Activated CD8-positive, alpha-beta memory T cell treated with anti-CD3 and anti-CD28 coated beads, Interleukin-2, amount 10 ng/mL, durations not matched to agents 7 days and 5 days (primary cell): ENCODE results near the gene TM9SF3. TPM values are rescaled to one million over a fixed set of nuclear protein-coding genes. Genes with fewer than 3 reads are reported as not detected.
A peak's percentile ranks its signal among the peaks of the same experiment; 100 is the strongest.
"Not testable (repeated sequence)": the region's sequence is repeated elsewhere in the genome, so short reads cannot be mapped to it uniquely, and the experiment has no call there.

ENCODE experiments used
- ATAC-seq: fragments of 150-1000 bp; cut with Tn5 transposase; one replicate; pipeline ENCODE4 v1.10.0; 2021; ENCODE audit warnings: moderate library complexity
- CTCF ChIA-PET: fragments of 350-600 bp; sonication (Branson Sonifier 250); formaldehyde crosslinking; loops from one replicate; lab custom pipeline; 2021; ENCODE audit warnings: antibody characterized with exemption; lab: Charles Lee
- DNase-seq: peaks from one replicate; pipeline ENCODE4 v3.0.0-alpha.2; 2020
- H3K27ac Mint-ChIP-seq: one replicate; pipeline ENCODE4 v1.8.0; 2021; ENCODE audit warnings: mild to moderate bottlenecking, mixed read lengths
- H3K27me3 Mint-ChIP-seq: one replicate; pipeline ENCODE4 v1.8.0; 2021; ENCODE audit warnings: mixed read lengths
- H3K36me3 Mint-ChIP-seq: one replicate; pipeline ENCODE4 v1.8.0; 2021; ENCODE audit warnings: mild to moderate bottlenecking, mixed read lengths
- H3K4me1 Mint-ChIP-seq: one replicate; pipeline ENCODE4 v1.8.0; 2021; ENCODE audit warnings: mixed read lengths
- H3K4me3 Mint-ChIP-seq: one replicate; pipeline ENCODE4 v1.8.0; 2021; ENCODE audit warnings: mild to moderate bottlenecking, moderate library complexity, mixed read lengths
- H3K9me3 Mint-ChIP-seq: one replicate; pipeline ENCODE4 v1.8.0; 2022; ENCODE audit warnings: low read depth, mixed read lengths
- total RNA-seq, 2 experiments: library from RNA; stranded (reverse); gene quantifications; one replicate each; pipeline ENCODE4 v1.2.3, GENCODE V29; 2021

The TM9SF3 gene
- total RNA-seq, 2 experiments from 2014 or later = 61.4 to 71.3 TPM

DNA sequence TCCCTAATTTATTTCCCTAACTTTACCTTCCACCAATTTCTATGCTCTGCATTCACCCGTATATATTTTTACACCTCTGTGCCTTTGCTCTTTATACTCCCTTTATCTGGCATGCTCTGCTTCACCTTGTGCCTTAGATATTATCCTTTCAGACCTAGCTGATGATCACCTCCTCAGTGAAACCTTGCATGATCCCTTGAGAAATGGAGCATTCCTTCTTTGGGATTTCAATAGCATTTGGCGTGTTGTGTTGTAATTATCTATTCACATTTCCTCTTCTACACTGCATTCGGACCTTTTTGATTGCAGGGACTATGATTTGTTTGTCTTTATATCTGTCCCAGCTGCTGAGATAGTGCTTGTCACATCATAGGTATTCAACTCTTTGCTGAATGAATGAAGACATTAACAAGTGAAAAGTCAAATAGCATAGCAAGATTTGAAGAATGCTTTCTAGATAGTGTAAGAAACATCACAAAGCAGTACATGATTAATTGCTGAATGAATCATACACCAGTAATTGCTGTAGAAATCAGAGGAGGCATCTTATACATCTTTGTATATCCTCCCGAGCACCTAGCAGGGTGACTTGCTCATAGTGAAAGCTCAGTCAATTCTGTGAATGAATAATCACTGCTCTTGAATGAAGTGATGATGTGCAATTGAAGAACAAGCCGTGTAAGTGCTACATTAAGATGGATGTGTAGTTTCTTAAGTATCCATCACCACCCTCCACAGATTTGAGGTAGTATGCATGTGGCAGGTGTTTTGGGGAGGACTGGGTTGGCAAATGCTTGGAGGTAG, 2.0 kb upstream of the TM9SF3 start:
- peaks cover 2% of the 10 kb centered on the region for H3K9me3 Mint-ChIP-seq
- CTCF ChIA-PET = no interaction called here
- ATAC-seq (peak; percentile 57), DNase-seq (peak; percentile 58)
- peaks cover 23% of the 10 kb centered on the region for H3K4me1 Mint-ChIP-seq
- peaks cover 6% of the 10 kb centered on the region for H3K27me3 Mint-ChIP-seq
- no peak overlapping the region for H3K27ac Mint-ChIP-seq
- peaks cover 13% of the 10 kb centered on the region for H3K36me3 Mint-ChIP-seq
- no peak overlapping the region for H3K4me3 Mint-ChIP-seq

DNA sequence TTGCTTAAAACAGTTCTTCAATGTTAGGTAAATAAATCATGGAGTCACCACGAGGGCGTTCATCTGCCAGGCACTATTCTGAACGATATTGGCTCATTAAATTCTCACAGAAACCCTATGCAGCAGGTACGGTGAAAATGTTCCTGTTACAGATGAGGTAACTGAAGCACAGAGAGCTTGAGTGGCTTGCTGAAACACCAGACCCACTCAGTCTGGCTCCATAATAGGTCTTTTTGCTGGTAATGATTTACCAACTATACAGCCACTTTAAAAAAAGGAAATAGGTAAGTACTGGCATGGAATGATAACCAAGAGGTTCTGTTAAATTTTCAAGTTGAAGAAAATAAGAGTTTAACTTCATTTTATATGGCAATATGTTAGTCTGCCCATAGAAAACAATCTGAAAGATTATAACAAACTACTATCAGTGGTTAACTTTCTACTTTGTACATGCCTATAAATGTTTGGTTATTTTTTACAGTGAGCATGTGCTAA, 1.3 kb upstream of the TM9SF3 start:
- no peak overlapping the region for H3K4me3 Mint-ChIP-seq
- H3K9me3 Mint-ChIP-seq = peaks cover 1% of the 10 kb centered on the region
- ATAC-seq (no peak), DNase-seq (no peak)
- H3K36me3 Mint-ChIP-seq = peaks cover 17% of the 10 kb centered on the region
- CTCF ChIA-PET = interaction anchor here (1.3 kb wide), 1 partner anchor 15 kb away, joined by 4 read pairs; no protein-coding TSS in a partner anchor
- H3K27me3 Mint-ChIP-seq = peaks cover 6% of the 10 kb centered on the region
- H3K4me1 Mint-ChIP-seq = peaks cover 30% of the 10 kb centered on the region
- no peak overlapping the region for H3K27ac Mint-ChIP-seq

- DNase-seq (peak; percentile 69), ATAC-seq (peak; percentile 21)
- CTCF ChIA-PET = interaction anchor here (0.7 to 1.3 kb wide), 4 partner anchors 8 to 242 kb away, joined by 3 to 4 read pairs (median 3); no protein-coding TSS in a partner anchor
- H3K36me3 Mint-ChIP-seq = peaks cover 17% of the 10 kb centered on the region
- H3K4me3 Mint-ChIP-seq = no peak overlapping the region
- no peaks in the 10 kb centered on the region for H3K9me3 Mint-ChIP-seq
- peaks cover 6% of the 10 kb centered on the region for H3K27me3 Mint-ChIP-seq
- peaks cover 30% of the 10 kb centered on the region for H3K4me1 Mint-ChIP-seq
- no peak overlapping the region for H3K27ac Mint-ChIP-seq
Measured at GRCh38 chr10:96587264-96588059, 650 bp upstream of the TM9SF3 start.

- no peaks in the 10 kb centered on the region for H3K9me3 Mint-ChIP-seq
- H3K4me3 Mint-ChIP-seq = no peak overlapping the region
Measured at GRCh38 chr10:96585736-96586418, 935 bp downstream of the TM9SF3 start.

GRCh38 chr10:96584474-96584873, 2.3 kb downstream of the TM9SF3 start:
- H3K27ac Mint-ChIP-seq = no peak overlapping the region
- no peaks in the 10 kb centered on the region for H3K9me3 Mint-ChIP-seq
- H3K4me1 Mint-ChIP-seq = peaks cover 33% of the 10 kb centered on the region
- no peak overlapping the region for H3K4me3 Mint-ChIP-seq
- DNase-seq = no peak
- no peak for ATAC-seq
- no peaks in the 10 kb centered on the region for H3K27me3 Mint-ChIP-seq
- CTCF ChIA-PET = interaction anchor here (1.1 to 1.4 kb wide), 2 partner anchors 71 to 89 kb away, joined by 3 to 5 read pairs; partner anchors contain the start of gene TLL2
- H3K36me3 Mint-ChIP-seq = peaks cover 18% of the 10 kb centered on the region

More at GRCh38 chr10:96585736-96586418, 935 bp downstream of the TM9SF3 start:
- CTCF ChIA-PET = no interaction called here
- Mint-ChIP-seq H3K27ac (peak overlapping the region; percentile 91), H3K4me1 (peaks cover 33% of the 10 kb centered on the region), H3K36me3 (peaks cover 17% of the 10 kb centered on the region), H3K27me3 (peaks cover 4% of the 10 kb centered on the region)
- DNase-seq (peak; percentile 62), ATAC-seq (peak; percentile 4)

GRCh38 chr10:96584035-96584434, 2.8 kb downstream of the TM9SF3 start:
- peaks cover 33% of the 10 kb centered on the region for H3K4me1 Mint-ChIP-seq
- H3K9me3 Mint-ChIP-seq = no peaks in the 10 kb centered on the region
- H3K36me3 Mint-ChIP-seq = peaks cover 18% of the 10 kb centered on the region
- CTCF ChIA-PET = interaction anchor here (1.4 kb wide), 1 partner anchor 89 kb away, joined by 3 read pairs; no protein-coding TSS in a partner anchor
- no peaks in the 10 kb centered on the region for H3K27me3 Mint-ChIP-seq
- DNase-seq (no peak), ATAC-seq (no peak)
- no peak overlapping the region for H3K4me3 Mint-ChIP-seq
- no peak overlapping the region for H3K27ac Mint-ChIP-seq

DNA sequence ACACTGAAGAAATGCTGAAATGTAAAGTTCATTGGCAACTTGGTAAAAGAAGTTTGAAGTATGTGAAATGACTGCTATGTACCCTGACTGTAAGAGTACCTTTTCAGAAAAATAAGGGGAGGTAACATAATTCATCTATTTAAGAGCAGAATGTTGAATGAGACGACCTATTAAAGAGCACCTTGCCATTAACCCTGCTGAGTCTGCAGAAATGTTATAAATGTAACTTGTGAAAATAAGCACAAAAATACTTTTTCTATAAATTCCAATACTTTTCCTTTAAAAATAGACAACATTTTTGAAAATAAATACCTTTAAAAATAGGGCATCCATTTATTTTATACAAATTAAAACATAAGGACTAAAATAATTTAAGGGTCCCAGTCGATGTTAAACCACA, 7.7 kb downstream of the TM9SF3 start:
- peaks cover 30% of the 10 kb centered on the region for H3K36me3 Mint-ChIP-seq
- CTCF ChIA-PET = no interaction called here
- no peak overlapping the region for H3K4me3 Mint-ChIP-seq
- no peaks in the 10 kb centered on the region for H3K9me3 Mint-ChIP-seq
- DNase-seq (no peak), ATAC-seq (no peak)
- peaks cover 24% of the 10 kb centered on the region for H3K4me1 Mint-ChIP-seq
- H3K27ac Mint-ChIP-seq = no peak overlapping the region
- H3K27me3 Mint-ChIP-seq = no peaks in the 10 kb centered on the region

GRCh38 chr10:96578633-96579032, 8.2 kb downstream of the TM9SF3 start:
- H3K4me1 Mint-ChIP-seq = peaks cover 19% of the 10 kb centered on the region
- H3K9me3 Mint-ChIP-seq = no peaks in the 10 kb centered on the region
- peaks cover 32% of the 10 kb centered on the region for H3K36me3 Mint-ChIP-seq
- no peak overlapping the region for H3K27ac Mint-ChIP-seq
- no peaks in the 10 kb centered on the region for H3K27me3 Mint-ChIP-seq
- ATAC-seq (no peak), DNase-seq (no peak)
- CTCF ChIA-PET = no interaction called here
- no peak overlapping the region for H3K4me3 Mint-ChIP-seq

- no peaks in the 10 kb centered on the region for H3K9me3 Mint-ChIP-seq
- H3K4me3 Mint-ChIP-seq = no peak overlapping the region
- no peak overlapping the region for H3K27ac Mint-ChIP-seq
- H3K36me3 Mint-ChIP-seq = peaks cover 33% of the 10 kb centered on the region
- ATAC-seq = no peak
- H3K27me3 Mint-ChIP-seq = no peaks in the 10 kb centered on the region
- CTCF ChIA-PET = no interaction called here
- DNase-seq = no peak
- peaks cover 14% of the 10 kb centered on the region for H3K4me1 Mint-ChIP-seq
Measured at GRCh38 chr10:96578022-96578421, 8.8 kb downstream of the TM9SF3 start.

DNA sequence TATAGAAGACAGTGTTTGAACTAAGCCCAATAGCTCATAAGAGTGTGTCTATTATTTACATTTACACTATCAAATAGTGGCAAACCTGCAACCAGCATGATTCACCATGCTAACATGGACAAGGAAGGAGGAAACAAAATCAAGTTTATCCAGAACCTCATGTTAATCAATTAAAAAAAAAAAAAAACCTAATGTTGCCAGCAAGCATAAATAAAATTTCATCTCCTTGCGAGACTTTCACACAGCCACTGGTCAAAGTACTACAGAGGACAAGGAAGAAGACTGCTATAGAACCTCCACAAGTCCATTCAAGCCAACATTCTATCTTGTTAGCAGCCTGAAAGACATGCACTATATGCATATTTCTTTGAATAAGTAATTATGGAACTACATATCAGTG, 9.7 kb downstream of the TM9SF3 start:
- Mint-ChIP-seq H3K36me3 (peaks cover 37% of the 10 kb centered on the region), H3K27me3 (no peaks in the 10 kb centered on the region), H3K27ac (no peak overlapping the region), H3K4me3 (no peak overlapping the region), H3K9me3 (no peaks in the 10 kb centered on the region), H3K4me1 (peaks cover 14% of the 10 kb centered on the region)
- ATAC-seq (no peak), DNase-seq (no peak)
- CTCF ChIA-PET = interaction anchor here (0.7 kb wide), 1 partner anchor 203 kb away, joined by 5 read pairs; no protein-coding TSS in a partner anchor

DNA sequence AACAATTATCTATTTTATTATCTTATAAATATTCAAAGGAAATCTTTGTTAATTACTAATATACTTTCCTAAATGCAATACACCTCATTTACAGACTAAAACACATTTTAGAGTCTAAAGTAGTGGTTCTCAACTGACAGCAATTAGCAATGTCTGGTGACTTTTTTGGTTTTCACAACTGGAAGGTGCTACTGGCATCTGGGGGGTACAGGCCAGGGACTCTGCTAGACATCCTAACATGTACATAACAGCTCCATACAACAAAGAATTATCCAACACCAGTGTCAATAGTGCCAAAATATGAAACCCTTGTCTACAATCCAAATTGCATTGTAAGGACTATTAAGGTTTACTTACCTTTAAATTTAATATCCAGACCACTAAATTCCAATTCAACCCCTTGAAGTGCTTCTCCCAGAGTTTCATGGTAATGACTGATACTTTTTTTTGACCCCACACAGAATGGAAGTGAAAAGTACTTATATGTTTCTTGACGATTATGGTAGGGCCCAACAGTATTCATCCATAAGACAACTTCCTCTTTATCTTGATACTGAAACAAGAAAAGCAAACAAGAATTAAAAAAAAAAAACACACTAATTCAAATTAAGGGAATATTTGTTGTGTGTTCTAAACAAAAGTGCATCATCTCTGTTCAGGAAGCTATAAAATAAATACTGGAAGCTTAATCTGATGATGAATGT, 10.4 kb downstream of the TM9SF3 start:
- H3K36me3 Mint-ChIP-seq = peaks cover 37% of the 10 kb centered on the region

GRCh38 chr10:96574564-96574963, 12.2 kb downstream of the TM9SF3 start:
- H3K4me1 Mint-ChIP-seq, H3K27ac Mint-ChIP-seq, H3K27me3 Mint-ChIP-seq, DNase-seq, ATAC-seq, H3K9me3 Mint-ChIP-seq, H3K4me3 Mint-ChIP-seq: not testable (repeated sequence)
- peaks cover 37% of the 10 kb centered on the region for H3K36me3 Mint-ChIP-seq
- CTCF ChIA-PET = interaction anchor here (1.6 kb wide), 1 partner anchor 13 kb away, joined by 4 read pairs; the partner anchor contains the start of gene TM9SF3

More for the DNA sequence above, 10.4 kb downstream of the TM9SF3 start:
- no peak for DNase-seq
- no peaks in the 10 kb centered on the region for H3K27me3 Mint-ChIP-seq
- no peak overlapping the region for H3K27ac Mint-ChIP-seq
- H3K9me3 Mint-ChIP-seq = no peaks in the 10 kb centered on the region
- CTCF ChIA-PET = interaction anchor here (0.7 kb wide), 1 partner anchor 202 kb away, joined by 5 read pairs; no protein-coding TSS in a partner anchor
- ATAC-seq = no peak
- H3K4me3 Mint-ChIP-seq = no peak overlapping the region
- H3K4me1 Mint-ChIP-seq = peaks cover 8% of the 10 kb centered on the region
